ENCODE results near the gene POC1B.

POC1B gene

GRCh38 chr12:89523843-89524540 is 1.9 kb downstream of the POC1B start:
- ATAC-seq (ENCODE audit: low read depth): no peak
- peaks cover 26% of the 10 kb centered on the region for H3K4me1 Mint-ChIP-seq
- H3K27me3 Mint-ChIP-seq: no peaks in the 10 kb centered on the region
- H3K27ac Mint-ChIP-seq: peak overlapping the region; percentile 94
- peaks cover 9% of the 10 kb centered on the region for H3K36me3 Mint-ChIP-seq
- H3K9me3 Mint-ChIP-seq: no peaks in the 10 kb centered on the region
- peak overlapping the region; percentile 89 for H3K4me3 Mint-ChIP-seq
- DNase-seq (ENCODE audit: low spot score in 2 of 2): no peak

DNA sequence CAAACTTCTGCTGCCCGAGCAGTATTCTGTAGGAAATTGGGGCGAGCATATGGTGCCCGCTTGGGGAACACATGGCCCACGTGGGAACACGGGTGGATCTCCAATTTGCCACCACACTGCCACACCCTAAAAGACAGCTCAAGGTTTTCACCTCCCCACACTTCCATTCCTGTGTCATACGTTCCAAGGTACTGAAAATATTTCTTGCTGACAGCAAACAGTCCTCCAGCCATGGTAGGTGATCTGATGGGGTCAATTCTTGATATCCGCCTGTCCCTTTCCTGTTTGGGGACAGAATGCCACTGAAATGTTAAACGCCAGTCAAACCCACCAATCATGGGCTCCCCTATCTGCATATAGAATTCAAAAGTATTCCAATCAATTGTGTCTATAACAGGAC is 2.5 kb downstream of the POC1B start:
- Mint-ChIP-seq H3K27me3 (no peaks in the 10 kb centered on the region), H3K27ac (peak overlapping the region; percentile 94), H3K9me3 (no peaks in the 10 kb centered on the region), H3K4me1 (peaks cover 29% of the 10 kb centered on the region), H3K4me3 (peak overlapping the region; percentile 89), H3K36me3 (peaks cover 9% of the 10 kb centered on the region)
- ATAC-seq (ENCODE audit: low read depth) (no peak), DNase-seq (ENCODE audit: low spot score in 2 of 2) (no peak)

DNA sequence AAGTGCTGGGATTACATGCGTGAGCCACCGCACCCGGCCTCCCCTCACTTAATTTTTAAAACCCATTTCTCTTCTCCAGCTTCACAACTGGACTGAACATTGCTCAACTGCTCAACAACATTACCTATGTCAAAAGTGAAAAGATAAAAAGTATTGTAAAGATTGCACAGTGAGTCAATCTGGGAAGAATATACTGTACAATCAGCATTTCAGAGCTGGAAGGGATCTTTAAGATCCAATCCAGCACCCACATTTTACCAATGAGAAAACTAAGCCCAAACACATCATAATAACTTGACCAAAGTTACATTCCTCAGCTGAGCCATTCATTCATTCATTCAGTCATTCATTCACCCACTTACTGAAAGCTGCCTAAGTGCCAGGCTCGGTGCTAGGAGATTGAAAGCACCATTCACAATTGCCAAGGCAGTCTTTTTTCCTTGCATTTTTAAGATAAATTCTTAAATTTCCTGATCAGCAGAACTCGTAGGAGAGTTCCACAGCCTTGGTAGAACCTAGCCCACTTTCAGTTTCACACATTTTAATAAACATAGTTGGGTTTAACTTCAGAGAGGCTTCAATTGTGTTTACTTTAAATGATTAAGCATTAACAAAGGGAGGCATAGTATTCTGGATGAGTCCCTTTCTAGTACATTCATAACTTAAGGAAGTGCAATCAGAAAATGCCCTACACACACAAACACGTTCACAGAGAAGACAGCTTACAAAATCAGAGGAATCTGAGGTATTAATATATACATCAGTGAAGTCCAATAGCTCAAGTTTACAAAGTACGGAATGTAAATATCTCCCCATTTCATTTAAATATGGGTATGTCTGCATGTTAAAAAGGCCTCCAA is 4.3 kb downstream of the POC1B start:
- no peak overlapping the region for H3K27ac Mint-ChIP-seq
- no peaks in the 10 kb centered on the region for H3K9me3 Mint-ChIP-seq
- H3K4me1 Mint-ChIP-seq: peaks cover 29% of the 10 kb centered on the region
- ATAC-seq (ENCODE audit: low read depth) (no peak), DNase-seq (ENCODE audit: low spot score in 2 of 2) (no peak)
- H3K27me3 Mint-ChIP-seq: no peaks in the 10 kb centered on the region
- H3K36me3 Mint-ChIP-seq: peaks cover 9% of the 10 kb centered on the region
- H3K4me3 Mint-ChIP-seq: peak overlapping the region; percentile 52

DNA sequence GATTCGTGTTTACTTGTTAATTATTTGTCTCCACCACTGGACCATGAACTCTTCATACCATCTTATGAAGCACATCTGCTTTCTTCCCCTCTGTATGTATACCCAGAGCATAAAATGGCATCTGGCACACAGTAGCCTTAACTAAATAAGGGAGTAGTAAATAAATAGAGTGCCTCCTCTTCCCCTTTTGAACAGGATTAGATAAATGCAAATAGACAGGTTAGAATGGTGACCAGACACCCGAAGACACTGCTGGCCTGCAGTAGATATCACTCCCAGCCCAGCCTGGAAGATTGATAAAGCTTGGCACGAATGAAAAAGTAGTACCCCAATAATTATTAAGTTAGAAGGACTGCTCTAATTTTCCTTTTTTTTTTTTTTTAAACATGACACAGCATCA is 8.1 kb downstream of the POC1B start:
- H3K36me3 Mint-ChIP-seq: peaks cover 4% of the 10 kb centered on the region
- H3K27ac Mint-ChIP-seq: no peak overlapping the region
- peaks cover 22% of the 10 kb centered on the region for H3K4me1 Mint-ChIP-seq
- H3K4me3 Mint-ChIP-seq: no peak overlapping the region
- no peak for DNase-seq (ENCODE audit: low spot score in 2 of 2)
- ATAC-seq (ENCODE audit: low read depth): no peak
- no peaks in the 10 kb centered on the region for H3K9me3 Mint-ChIP-seq
- H3K27me3 Mint-ChIP-seq: no peaks in the 10 kb centered on the region

DNA sequence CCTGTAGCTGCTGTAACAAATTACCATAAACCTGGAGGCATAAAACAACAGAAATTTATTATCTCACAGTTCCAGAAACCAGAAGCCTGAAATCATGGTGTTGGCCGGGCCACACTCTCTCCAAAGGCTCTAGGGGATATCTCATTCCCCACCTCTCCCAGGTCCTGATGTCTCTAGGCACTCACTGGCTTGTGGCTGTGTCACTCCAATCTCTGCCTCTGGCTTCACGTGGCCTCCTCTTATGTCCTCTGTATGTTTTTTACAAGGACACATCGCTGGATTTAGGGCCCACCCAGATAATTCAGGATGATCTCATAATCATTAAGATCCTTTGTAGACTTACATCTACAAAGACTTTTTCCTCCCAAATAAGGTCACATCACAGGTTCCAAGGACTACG is 9.2 kb downstream of the POC1B start:
- Mint-ChIP-seq H3K4me3 (no peak overlapping the region), H3K27me3 (no peaks in the 10 kb centered on the region), H3K4me1 (peaks cover 16% of the 10 kb centered on the region), H3K36me3 (peaks cover 3% of the 10 kb centered on the region), H3K27ac (no peak overlapping the region), H3K9me3 (no peaks in the 10 kb centered on the region)
- ATAC-seq (ENCODE audit: low read depth) (no peak), DNase-seq (ENCODE audit: low spot score in 2 of 2) (no peak)

DNA sequence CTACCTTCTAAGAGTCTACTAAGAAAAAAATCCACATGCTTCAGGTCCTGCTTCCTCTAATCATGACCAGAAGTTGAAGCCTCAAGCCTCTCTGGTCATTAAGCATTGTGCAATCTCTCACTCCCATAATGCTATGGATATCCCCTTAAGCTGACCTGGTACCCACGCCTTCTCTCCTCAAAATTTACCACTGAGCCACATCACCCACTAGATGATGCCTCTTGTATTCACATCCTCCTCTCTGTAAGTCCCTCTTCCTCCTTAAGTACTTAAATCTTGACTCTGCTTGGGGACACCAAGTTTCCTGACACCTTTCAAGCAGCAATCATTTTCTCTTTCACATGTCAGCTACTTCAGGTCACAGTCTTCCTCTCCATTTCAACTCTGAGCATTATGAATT is 11.1 kb downstream of the POC1B start:
- Mint-ChIP-seq H3K4me1 (peaks cover 12% of the 10 kb centered on the region), H3K27ac (no peak overlapping the region), H3K27me3 (no peaks in the 10 kb centered on the region), H3K4me3 (no peak overlapping the region), H3K9me3 (no peaks in the 10 kb centered on the region), H3K36me3 (no peaks in the 10 kb centered on the region)
- DNase-seq (ENCODE audit: low spot score in 2 of 2) (no peak), ATAC-seq (ENCODE audit: low read depth) (no peak)

GRCh38 chr12:89513544-89513943 is 12.3 kb downstream of the POC1B start:
- Mint-ChIP-seq H3K9me3 (no peaks in the 10 kb centered on the region), H3K4me1 (peaks cover 11% of the 10 kb centered on the region), H3K27me3 (no peaks in the 10 kb centered on the region), H3K27ac (no peak overlapping the region), H3K4me3 (no peak overlapping the region), H3K36me3 (no peaks in the 10 kb centered on the region)
- ATAC-seq (ENCODE audit: low read depth): no peak
- DNase-seq (ENCODE audit: low spot score in 2 of 2): no peak

DNA sequence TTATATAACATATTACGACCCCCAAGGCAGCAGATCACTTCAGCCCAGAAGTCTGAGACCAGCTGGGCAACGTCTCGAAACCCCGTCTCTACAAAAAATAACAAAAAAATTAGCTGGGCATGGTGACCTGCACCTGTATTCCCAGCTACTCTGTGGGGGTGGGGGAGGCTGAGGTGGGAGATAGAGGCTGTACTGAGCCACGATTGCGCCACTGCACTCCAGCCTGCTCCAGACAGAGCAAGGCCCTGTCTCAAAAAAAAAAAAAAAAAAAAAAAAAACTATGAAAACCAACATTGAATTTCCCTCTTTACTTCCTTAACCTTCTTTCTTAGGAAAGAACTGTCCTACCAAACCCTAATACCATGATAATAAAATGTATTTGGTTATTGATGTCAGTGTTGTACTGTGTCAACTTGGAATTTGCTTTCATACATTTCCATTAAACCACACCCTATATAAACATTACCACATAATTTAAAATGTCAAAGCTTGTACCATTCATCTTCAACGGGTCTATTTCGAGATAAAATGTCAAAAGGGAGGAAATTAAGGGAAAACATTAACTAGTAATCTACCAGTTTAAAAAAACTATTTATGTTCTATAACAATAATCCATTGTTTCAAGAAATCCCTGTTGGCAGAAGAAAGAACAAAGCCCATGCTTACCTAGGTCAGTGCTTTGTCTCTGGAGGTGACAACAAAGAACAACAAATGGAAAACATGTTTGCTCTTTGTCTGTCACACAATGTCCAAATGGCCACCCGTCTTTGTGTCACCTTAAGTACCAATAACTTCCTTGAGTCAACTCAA is 18.6 kb downstream of the POC1B start:
- peaks cover 14% of the 10 kb centered on the region for H3K4me1 Mint-ChIP-seq

DNA sequence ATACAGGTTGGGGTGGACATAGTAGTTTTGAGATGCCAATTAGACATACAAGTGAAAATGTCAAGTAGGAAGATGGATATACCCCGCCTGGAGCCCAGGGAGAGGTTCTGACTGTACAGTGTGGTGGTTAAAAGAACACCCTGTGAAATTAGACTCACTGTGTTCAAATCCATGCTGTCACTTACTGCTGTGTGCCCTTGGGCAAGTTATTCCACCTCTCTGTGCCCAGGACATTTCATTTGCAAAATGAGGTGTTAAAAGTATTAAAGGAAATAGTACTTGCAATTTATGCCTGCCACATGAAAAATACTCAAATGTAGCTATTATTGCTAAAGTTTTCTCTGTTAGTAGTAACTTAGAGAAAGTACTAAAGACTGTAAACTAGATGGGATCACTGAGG is 19.8 kb downstream of the POC1B start:
- Mint-ChIP-seq H3K4me3 (no peak overlapping the region), H3K27ac (no peak overlapping the region), H3K27me3 (no peaks in the 10 kb centered on the region), H3K36me3 (peaks cover 9% of the 10 kb centered on the region), H3K9me3 (no peaks in the 10 kb centered on the region), H3K4me1 (peaks cover 14% of the 10 kb centered on the region)
- DNase-seq (ENCODE audit: low spot score in 2 of 2): no peak
- no peak for ATAC-seq (ENCODE audit: low read depth)

More for the DNA sequence above, 18.6 kb downstream of the POC1B start:
- Mint-ChIP-seq H3K27ac (no peak overlapping the region), H3K9me3 (no peaks in the 10 kb centered on the region), H3K27me3 (no peaks in the 10 kb centered on the region), H3K36me3 (peaks cover 4% of the 10 kb centered on the region), H3K4me3 (no peak overlapping the region)
- DNase-seq (ENCODE audit: low spot score in 2 of 2): no peak
- no peak for ATAC-seq (ENCODE audit: low read depth)

DNA sequence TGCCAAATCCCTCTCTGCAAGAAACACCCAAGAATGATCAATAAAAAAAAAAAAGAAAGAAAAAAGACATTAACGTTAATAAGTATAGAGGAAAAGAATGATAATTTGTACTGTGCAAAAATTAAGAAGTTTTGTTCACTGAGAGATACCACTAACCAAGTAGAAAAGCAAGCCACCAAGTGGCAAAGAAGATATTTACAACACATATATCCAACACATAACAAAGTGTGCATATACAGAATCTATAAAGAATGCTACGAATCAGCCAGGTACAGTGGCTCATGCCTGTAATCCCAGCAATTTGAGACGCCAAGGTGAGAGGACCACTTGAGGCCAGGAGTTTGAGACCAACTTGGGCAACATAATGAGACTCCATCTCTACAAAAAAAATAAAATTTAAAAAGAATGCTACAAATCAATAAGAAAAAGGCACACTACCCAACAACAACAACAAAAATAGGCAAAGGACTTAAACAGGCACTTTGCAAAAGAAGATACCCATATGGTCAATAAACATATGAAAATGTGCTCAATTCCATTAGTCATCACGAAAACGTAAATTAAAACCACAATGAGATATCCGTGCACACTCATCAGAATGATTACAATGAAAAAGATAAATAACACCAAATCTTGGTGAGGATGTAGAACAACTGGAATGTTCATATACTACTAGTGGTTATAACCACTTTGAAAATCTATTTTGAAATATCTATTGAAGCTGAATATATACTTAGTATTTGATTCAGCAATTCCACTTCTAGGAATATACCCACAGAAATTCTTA is 21.1 kb downstream of the POC1B start:
- Mint-ChIP-seq H3K9me3 (no peaks in the 10 kb centered on the region), H3K4me3 (no peak overlapping the region), H3K27ac (no peak overlapping the region), H3K4me1 (peaks cover 14% of the 10 kb centered on the region), H3K36me3 (peaks cover 12% of the 10 kb centered on the region), H3K27me3 (no peaks in the 10 kb centered on the region)
- no peak for DNase-seq (ENCODE audit: low spot score in 2 of 2)
- no peak for ATAC-seq (ENCODE audit: low read depth)

DNA sequence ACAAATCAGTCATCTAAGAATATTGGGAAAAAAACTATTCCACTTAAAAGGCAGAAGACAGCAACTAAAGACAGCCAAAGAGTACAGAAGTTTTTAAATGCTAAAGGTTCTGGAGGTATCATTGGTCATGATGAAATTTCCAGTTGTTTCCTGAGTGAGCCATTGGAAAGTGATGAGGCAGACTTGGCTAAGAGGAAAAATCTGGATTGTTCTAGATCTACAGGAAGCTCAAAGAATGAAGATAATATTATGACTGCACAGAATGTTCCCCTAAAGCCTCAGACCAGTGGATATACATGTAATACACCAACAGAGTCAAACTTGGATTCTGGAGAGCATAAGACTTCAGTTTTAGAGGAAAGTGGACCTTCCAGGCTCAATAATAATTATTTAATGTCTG is 24.1 kb downstream of the POC1B start:
- peaks cover 14% of the 10 kb centered on the region for H3K4me1 Mint-ChIP-seq
- H3K9me3 Mint-ChIP-seq: no peaks in the 10 kb centered on the region
- peaks cover 20% of the 10 kb centered on the region for H3K36me3 Mint-ChIP-seq
- H3K27me3 Mint-ChIP-seq: no peaks in the 10 kb centered on the region
- no peak overlapping the region for H3K4me3 Mint-ChIP-seq
- no peak for DNase-seq (ENCODE audit: low spot score in 2 of 2)
- ATAC-seq (ENCODE audit: low read depth): no peak
- no peak overlapping the region for H3K27ac Mint-ChIP-seq

DNA sequence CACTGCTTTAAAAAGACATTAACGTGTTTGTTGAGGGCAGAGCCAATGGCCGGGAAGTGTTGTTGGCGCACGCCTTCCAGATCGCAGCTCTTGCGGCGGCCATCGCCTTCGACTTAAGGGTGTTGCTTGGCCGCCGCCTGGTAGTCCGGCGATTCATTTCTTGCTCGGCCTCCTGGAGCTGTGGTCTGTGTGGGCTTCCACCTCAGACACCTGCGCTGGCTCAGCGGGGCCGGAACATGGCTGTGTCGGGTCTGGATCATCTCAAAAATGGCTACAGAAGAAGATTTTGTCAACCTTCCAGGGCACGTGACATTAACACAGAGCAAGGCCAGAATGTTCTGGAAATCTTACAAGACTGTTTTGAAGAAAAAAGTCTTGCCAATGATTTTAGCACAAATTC is 26.0 kb downstream of the POC1B start:
- Mint-ChIP-seq H3K36me3 (peaks cover 22% of the 10 kb centered on the region), H3K9me3 (no peaks in the 10 kb centered on the region), H3K4me3 (no peak overlapping the region), H3K4me1 (peaks cover 16% of the 10 kb centered on the region), H3K27ac (no peak overlapping the region), H3K27me3 (no peaks in the 10 kb centered on the region)
- ATAC-seq (ENCODE audit: low read depth) (no peak), DNase-seq (ENCODE audit: low spot score in 2 of 2) (no peak)

- DNase-seq (ENCODE audit: low spot score in 2 of 2) (no peak), ATAC-seq (ENCODE audit: low read depth) (no peak)
- H3K36me3 Mint-ChIP-seq: peaks cover 30% of the 10 kb centered on the region
- H3K4me3 Mint-ChIP-seq: no peak overlapping the region
- H3K27me3 Mint-ChIP-seq: no peaks in the 10 kb centered on the region
- H3K27ac Mint-ChIP-seq: no peak overlapping the region
- no peaks in the 10 kb centered on the region for H3K9me3 Mint-ChIP-seq
- peaks cover 36% of the 10 kb centered on the region for H3K4me1 Mint-ChIP-seq
These were observed 28.4 kb downstream of the POC1B start for GRCh38 chr12:89497467-89497866.
